ENCODE data around the gene ZNF726.
A peak's percentile ranks its signal among the peaks of the same experiment; 100 is the strongest.
"Not testable (repeated sequence)": the region's sequence is repeated elsewhere in the genome, so short reads cannot be mapped to it uniquely, and the experiment has no call there.

The ZNF726 gene

DNA sequence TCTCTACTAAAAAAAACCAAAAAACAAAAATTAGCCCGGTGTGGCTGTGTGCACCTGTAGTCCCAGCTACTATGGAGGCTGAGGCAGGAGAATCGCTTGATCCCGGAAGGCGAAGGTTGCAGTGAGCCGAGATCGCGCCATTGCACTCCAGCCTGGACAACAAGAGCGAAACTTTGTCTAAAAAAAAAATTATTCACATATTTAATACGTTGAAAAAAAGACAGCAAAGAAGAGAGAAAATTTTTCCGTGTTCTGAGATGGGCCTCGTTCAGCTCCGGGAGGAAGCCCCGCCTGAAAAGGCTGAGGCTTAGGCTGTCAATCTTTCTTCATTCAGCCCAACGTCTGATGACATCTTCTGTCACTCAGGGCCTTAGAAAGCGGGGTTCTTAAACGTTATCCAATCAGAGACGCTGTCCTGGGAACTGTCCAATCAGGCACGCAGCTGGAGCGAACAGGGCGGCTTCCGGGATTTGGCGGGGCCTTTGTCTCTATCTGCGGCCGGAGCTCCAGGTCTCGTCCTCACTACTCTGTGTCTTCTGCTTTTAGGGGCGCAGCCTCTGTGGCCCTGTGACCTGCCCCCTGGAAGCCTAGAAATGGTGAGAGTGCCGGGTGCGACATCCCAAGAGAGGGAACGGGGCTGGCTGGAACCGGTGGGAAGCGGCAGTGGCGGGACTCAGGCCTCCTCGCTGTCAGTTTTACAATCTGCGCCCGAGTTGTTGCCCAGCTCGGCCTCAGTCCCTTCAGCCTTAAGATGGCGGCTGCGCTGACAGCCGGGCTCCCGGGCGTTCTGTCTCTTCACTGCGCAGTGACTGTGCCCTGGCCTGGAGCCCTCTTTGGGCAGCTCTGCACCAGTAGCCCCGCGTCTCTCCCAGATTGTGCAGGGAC, at the start of gene ZNF726:
Gene ZNF726, plus strand, starts transcription at position 485 of the 885 bp plus-strand sequence. Its CDS starts 109 bp downstream, at position 594.
- TF ChIP-seq ZFX (IDR thresholded peaks at IDR 0.05; ENCODE audit: borderline replicate concordance): no peak
- TF ChIP-seq, protein P1, sequence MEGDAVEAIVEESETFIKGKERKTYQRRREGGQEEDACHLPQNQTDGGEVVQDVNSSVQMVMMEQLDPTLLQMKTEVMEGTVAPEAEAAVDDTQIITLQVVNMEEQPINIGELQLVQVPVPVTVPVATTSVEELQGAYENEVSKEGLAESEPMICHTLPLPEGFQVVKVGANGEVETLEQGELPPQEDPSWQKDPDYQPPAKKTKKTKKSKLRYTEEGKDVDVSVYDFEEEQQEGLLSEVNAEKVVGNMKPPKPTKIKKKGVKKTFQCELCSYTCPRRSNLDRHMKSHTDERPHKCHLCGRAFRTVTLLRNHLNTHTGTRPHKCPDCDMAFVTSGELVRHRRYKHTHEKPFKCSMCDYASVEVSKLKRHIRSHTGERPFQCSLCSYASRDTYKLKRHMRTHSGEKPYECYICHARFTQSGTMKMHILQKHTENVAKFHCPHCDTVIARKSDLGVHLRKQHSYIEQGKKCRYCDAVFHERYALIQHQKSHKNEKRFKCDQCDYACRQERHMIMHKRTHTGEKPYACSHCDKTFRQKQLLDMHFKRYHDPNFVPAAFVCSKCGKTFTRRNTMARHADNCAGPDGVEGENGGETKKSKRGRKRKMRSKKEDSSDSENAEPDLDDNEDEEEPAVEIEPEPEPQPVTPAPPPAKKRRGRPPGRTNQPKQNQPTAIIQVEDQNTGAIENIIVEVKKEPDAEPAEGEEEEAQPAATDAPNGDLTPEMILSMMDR (IDR thresholded peaks at IDR 0.05): no peak
- peak within 1 kb of the TSS; percentile 82 for H3K27ac ChIP-seq

- no peak overlapping the region for H3K27ac ChIP-seq
- TF ChIP-seq ZFX (IDR thresholded peaks at IDR 0.05; ENCODE audit: borderline replicate concordance): no peak
- TF ChIP-seq, protein P1 (IDR thresholded peaks at IDR 0.05): peak; percentile 57
These were observed 46.8 kb upstream of the ZNF726 start for GRCh38 chr19:23867895-23868294.

DNA sequence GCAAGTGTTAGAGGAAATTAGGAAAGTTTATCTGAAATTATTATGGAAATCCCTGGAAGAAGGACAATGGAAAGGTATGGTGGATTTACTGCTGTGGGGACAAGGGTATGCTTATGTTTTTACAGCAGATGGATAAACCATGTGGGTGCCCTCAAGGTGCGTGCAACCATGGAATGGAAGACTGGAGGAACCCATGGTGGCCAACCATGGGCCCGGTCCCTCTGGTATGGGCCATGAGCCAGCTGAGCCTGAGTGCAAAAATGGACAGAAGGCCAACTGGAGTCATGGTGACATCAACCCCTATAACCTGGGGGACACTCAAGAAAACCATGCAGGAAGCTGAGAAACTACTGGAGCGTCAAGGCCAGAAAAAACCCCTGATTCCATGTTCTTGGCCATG, 46.1 kb upstream of the ZNF726 start:
- no peak for TF ChIP-seq ZFX (IDR thresholded peaks at IDR 0.05; ENCODE audit: borderline replicate concordance)
- TF ChIP-seq, protein P1 (IDR thresholded peaks at IDR 0.05): no peak
- no peak overlapping the region for H3K27ac ChIP-seq

- TF ChIP-seq, protein P1 (IDR thresholded peaks at IDR 0.05): no peak
- TF ChIP-seq ZFX (IDR thresholded peaks at IDR 0.05; ENCODE audit: borderline replicate concordance): no peak
- H3K27ac ChIP-seq: no peak overlapping the region
These were observed 42.3 kb upstream of the ZNF726 start for GRCh38 chr19:23872282-23872919.

DNA sequence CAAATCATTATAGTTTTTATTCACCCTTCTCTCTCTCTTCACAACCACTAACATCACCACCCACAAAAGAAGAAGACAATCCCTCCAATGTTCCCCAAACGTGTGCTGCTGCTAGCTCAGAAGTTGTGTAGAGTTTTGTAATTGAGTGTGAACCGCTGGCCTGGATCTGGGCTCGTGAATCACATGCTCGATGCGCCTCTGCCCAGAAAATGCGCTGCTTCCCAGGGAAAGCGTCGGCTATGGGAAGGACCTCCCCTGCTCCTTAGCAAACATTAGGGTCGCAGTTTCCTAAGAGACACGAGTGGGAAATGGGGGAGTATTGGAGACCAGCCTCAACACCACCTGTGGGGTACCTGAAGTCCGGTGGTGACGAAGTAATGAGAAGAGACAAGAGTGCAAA, 38.4 kb upstream of the ZNF726 start:
- TF ChIP-seq ZFX (IDR thresholded peaks at IDR 0.05; ENCODE audit: borderline replicate concordance): no peak
- TF ChIP-seq, protein P1 (IDR thresholded peaks at IDR 0.05): no peak
- H3K27ac ChIP-seq: no peak overlapping the region

GRCh38 chr19:23876756-23877155, 37.9 kb upstream of the ZNF726 start:
- H3K27ac ChIP-seq: not testable (repeated sequence)

DNA sequence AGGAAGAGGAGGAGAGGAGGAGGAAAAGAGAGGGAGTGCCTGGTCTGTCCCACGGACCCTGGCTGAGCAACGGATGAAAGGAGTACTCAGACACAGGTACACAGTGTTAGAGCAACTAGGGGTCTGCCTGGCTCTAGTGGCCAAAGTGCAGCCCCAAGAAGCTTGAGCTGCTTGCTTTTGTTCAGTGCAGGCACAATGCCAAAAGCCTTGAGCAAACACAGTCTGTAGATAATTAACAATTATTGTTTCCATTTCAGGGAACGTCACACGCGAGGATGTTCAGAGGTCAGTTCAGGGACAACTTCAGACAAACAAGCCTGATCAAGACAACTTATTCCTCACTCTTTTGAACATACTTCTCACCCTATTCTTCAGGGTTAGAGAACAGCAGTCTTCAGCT, 32.2 kb upstream of the ZNF726 start:
- H3K27ac ChIP-seq: peak overlapping the region; percentile 74
- TF ChIP-seq ZFX (IDR thresholded peaks at IDR 0.05; ENCODE audit: borderline replicate concordance): no peak
- TF ChIP-seq, protein P1 (IDR thresholded peaks at IDR 0.05): no peak
